Endothelial cell of umbilical vein (primary cell): Measurements from ENCODE around the gene OSBPL10. TPM values are rescaled to one million over a fixed set of nuclear protein-coding genes. Genes with fewer than 3 reads are reported as not detected.

ENCODE experiments used
- BruUV-seq: library from RNA; stranded (reverse); fragments of 400-500 nt; replicated peaks from 2 replicates; lab custom pipeline; 2021; lab: Mats Ljungman, UMichigan
- CTCF ChIA-PET: fragments of 300-600, 350-600 bp; sonication (Branson Sonifier 250); formaldehyde crosslinking; loops from one replicate; lab custom pipeline; 2021; ENCODE audit warnings: antibody characterized with exemption, inconsistent platforms; lab: Charles Lee
- POLR2A ChIA-PET: fragments of 300-600, 350-600 bp; sonication (Branson Sonifier 250); formaldehyde crosslinking; loops from one replicate; lab custom pipeline; 2021; ENCODE audit warnings: antibody characterized with exemption, inconsistent platforms; lab: Charles Lee
- DNase-seq: peaks from one replicate; pipeline ENCODE4 v3.0.0-alpha.2; 2011; ENCODE audit warnings: low read depth, low spot score
- FAIRE-seq: peaks from 2 replicates; lab custom pipeline; 2011; peaks lifted over from hg19 to GRCh38; lab: Jason Lieb, UNC
- H2AFZ ChIP-seq: 2 replicates; pipeline ENCODE4 v1.6.0; 2012; ENCODE audit warnings: low read depth, low read length, control low read depth, inconsistent platforms
- H3K27ac ChIP-seq: 2 replicates; pipeline ENCODE4 v1.5.1; 2011; ENCODE audit warnings: low read depth, mild to moderate bottlenecking, control low read depth, low read length, moderate library complexity; ENCODE audit not compliant: insufficient read depth
- H3K27me3 ChIP-seq, 2 experiments: 2 replicates each; pipeline versions ENCODE4 v1.6.0 to v1.6.1; 2011; ENCODE audit warnings: low read length in 2 of 2, mixed read lengths in 1 of 2; ENCODE audit not compliant: control insufficient read depth in 2 of 2, insufficient read depth in 2 of 2
- H3K36me3 ChIP-seq, 2 experiments: 2 replicates in 1 of 2; 3 replicates in 1 of 2; pipeline ENCODE4 v1.5.1; 2011; ENCODE audit warnings: low read length in 2 of 2, mild to moderate bottlenecking in 1 of 2, moderate library complexity in 1 of 2; ENCODE audit not compliant: control insufficient read depth in 2 of 2, insufficient read depth in 2 of 2; ENCODE audit errors: extremely low read depth in 1 of 2
- H3K4me1 ChIP-seq: 3 replicates; pipeline ENCODE4 v1.5.1; 2011; ENCODE audit warnings: mild to moderate bottlenecking, low read length; ENCODE audit not compliant: control insufficient read depth, insufficient read depth; ENCODE audit errors: extremely low read depth
- H3K4me2 ChIP-seq: 2 replicates; pipeline ENCODE4 v1.6.1; 2011; ENCODE audit warnings: low read length, control low read depth, mixed read lengths; ENCODE audit not compliant: insufficient read depth
- H3K4me3 ChIP-seq, 3 experiments: fragments of 200-600 bp in 1 of 3; sonication (generic), shearing (Covaris generic) in 1 of 3; replicated peaks in 1 of 3; 2 replicates each; pipeline ENCODE4 v1.5.1; 2011 to 2016; ENCODE audit warnings: control low read depth in 3 of 3, low read length in 3 of 3, mild to moderate bottlenecking in 2 of 3, inconsistent platforms in 1 of 3, low read depth in 1 of 3, moderate library complexity in 1 of 3; ENCODE audit not compliant: insufficient read depth in 1 of 3
- H3K79me2 ChIP-seq: 2 replicates; pipeline ENCODE4 v1.6.0; 2012; ENCODE audit warnings: low read length, inconsistent platforms; ENCODE audit not compliant: control insufficient read depth, insufficient read depth
- H3K9ac ChIP-seq: replicated peaks from 2 replicates; pipeline ENCODE3; 2011; ENCODE audit warnings: low read length, control low read depth; ENCODE audit not compliant: insufficient read depth; ENCODE audit errors: extremely low read depth
- H3K9me1 ChIP-seq: replicated peaks from 3 replicates; pipeline ENCODE4 v1.6.0; 2011; ENCODE audit warnings: mild to moderate bottlenecking, low read length; ENCODE audit not compliant: control insufficient read depth, insufficient read depth; ENCODE audit errors: extremely low read depth
- H3K9me3 ChIP-seq: replicated peaks from 2 replicates; pipeline ENCODE4 v1.5.1; 2012; ENCODE audit warnings: low read length, inconsistent platforms; ENCODE audit not compliant: control insufficient read depth, insufficient read depth
- H4K20me1 ChIP-seq: replicated peaks from 2 replicates; pipeline ENCODE3; 2011; ENCODE audit warnings: mild to moderate bottlenecking, low read length; ENCODE audit not compliant: control insufficient read depth, insufficient read depth; ENCODE audit errors: extremely low read depth
- EZH2 ChIP-seq: IDR thresholded peaks from 2 replicates; pipeline ENCODE4 v1.6.1; 2012; ENCODE audit warnings: borderline replicate concordance, low read depth, mild to moderate bottlenecking, moderate library complexity, low read length, inconsistent platforms; ENCODE audit not compliant: severe bottlenecking
- FOS ChIP-seq: IDR thresholded peaks from 2 replicates; pipeline ENCODE4 v1.6.1; 2011; ENCODE audit warnings: mild to moderate bottlenecking, low read length, moderate library complexity, borderline replicate concordance; ENCODE audit not compliant: insufficient read depth
- GATA2 ChIP-seq: IDR thresholded peaks from 2 replicates; pipeline ENCODE4 v1.7.0; 2011; ENCODE audit warnings: low read depth, mild to moderate bottlenecking, moderate library complexity, mixed read lengths, low read length; ENCODE audit not compliant: insufficient read length, insufficient read depth
- JUN ChIP-seq: IDR thresholded peaks from 2 replicates; pipeline ENCODE4 v1.6.1; 2011; ENCODE audit warnings: borderline replicate concordance, low read depth; ENCODE audit not compliant: insufficient read length, insufficient read depth
- MAX ChIP-seq: IDR thresholded peaks from 2 replicates; pipeline ENCODE4 v1.6.1; 2011; ENCODE audit not compliant: insufficient read depth, insufficient read length
- MYC ChIP-seq: IDR thresholded peaks from one replicate; pipeline ENCODE4 v1.6.1; 2011; ENCODE audit warnings: mild to moderate bottlenecking, low read depth, low read length
- POLR2A ChIP-seq: IDR thresholded peaks from 2 replicates; pipeline ENCODE4 v1.6.1; 2012; ENCODE audit warnings: low read depth, mild to moderate bottlenecking, control low read depth, low read length
- POLR2AphosphoS5 ChIP-seq: IDR thresholded peaks from 2 replicates; pipeline ENCODE4 v1.6.1; 2012; ENCODE audit warnings: low read depth, mild to moderate bottlenecking, control low read depth, low read length, moderate library complexity; ENCODE audit not compliant: insufficient read depth
- dilution Hi-C: fragments of 300-500 bp; cut with MboI; formaldehyde crosslinking; loops from one replicate; pipeline ENCODE4 v1.15.0; 2019; ENCODE audit warnings: low sequenced_read_pairs; ENCODE audit not compliant: extremely low pct_ligation_motif_present
- intact Hi-C: fragments of 100-400 bp; cut with micrococcal nuclease; formaldehyde crosslinking; loops from one replicate; pipeline ENCODE4 v1.10.0; 2022
- polyA plus RNA-seq, 4 experiments: library from polyadenylated mRNA; depleted of rRNA in 3 of 4; stranded (reverse) in 3 of 4; unstranded in 1 of 4; fragments of >200 nt; gene quantifications; 2 replicates each; pipeline versions ENCODE4 v1.2.1 to v1.2.3, GENCODE V29; 2011 to 2012; ENCODE audit warnings: missing spikeins in 1 of 4
- total RNA-seq: library from RNA; stranded (reverse); gene quantifications from 2 replicates; pipeline ENCODE4 v1.2.3, GENCODE V29; 2021
- TF ChIP-seq, protein P1 (sequence below), 2 donors: IDR thresholded peaks; 1 replicate in 1 of 2; 2 replicates in 1 of 2; pipeline ENCODE4 v1.5.1; 2011; ENCODE audit warnings: low read length in 2 of 2, mild to moderate bottlenecking in 2 of 2, moderate library complexity in 2 of 2, control low read depth in 1 of 2, inconsistent platforms in 1 of 2, low read depth in 1 of 2; ENCODE audit not compliant: insufficient read depth in 1 of 2; ENCODE audit errors: extremely low read depth in 1 of 2

Gene OSBPL10
- total and polyA plus RNA-seq, 2 donors (not counting 3 experiments of a cell fraction or from before 2014, with no cell fraction given): 10.8 to 47.6 TPM

DNA sequence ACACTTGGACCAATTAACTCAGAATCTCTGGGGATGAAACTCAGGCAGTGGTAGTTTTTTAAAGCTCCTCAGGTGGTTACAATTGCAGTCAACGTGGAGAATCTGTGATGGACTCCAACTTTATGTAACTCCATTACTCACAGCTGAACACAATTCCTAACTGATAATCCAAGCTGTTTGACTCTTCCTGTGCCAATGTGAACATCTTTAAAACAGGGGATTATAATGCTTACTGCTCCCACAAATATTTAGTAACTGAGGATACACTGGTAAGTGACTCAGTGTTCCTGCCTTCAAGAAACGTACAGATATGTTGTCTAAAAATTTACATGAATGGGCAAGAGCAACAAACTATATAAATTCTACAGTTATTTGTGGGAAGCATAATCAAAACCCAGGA is 85.6 kb downstream of the OSBPL10 start:
- Histone ChIP-seq H3K9me1 (no peaks in the 10 kb centered on the region), H2AFZ (no peak overlapping the region), H4K20me1 (no peaks in the 10 kb centered on the region), H3K4me3 (no peak overlapping the region), H3K4me1 (peaks cover 5% of the 10 kb centered on the region), H3K4me2 (no peak overlapping the region), H3K79me2 (no peaks in the 10 kb centered on the region), H3K27me3 (no peaks in the 10 kb centered on the region), H3K9ac (no peak overlapping the region), H3K27ac (no peak overlapping the region), H3K36me3 (no peaks in the 10 kb centered on the region), H3K9me3 (no peaks in the 10 kb centered on the region)
- intact Hi-C loops (no loop called here), dilution Hi-C loops (no loop called here)
- DNase-seq: no peak
- no peak for TF ChIP-seq JUN
- TF ChIP-seq POLR2A: no peak
- no peak for TF ChIP-seq GATA2
- TF ChIP-seq MAX: no peak
- no peak for TF ChIP-seq MYC
- TF ChIP-seq FOS: no peak
- TF ChIP-seq EZH2: no peak
- no peak for TF ChIP-seq POLR2AphosphoS5
- TF ChIP-seq, protein P1, sequence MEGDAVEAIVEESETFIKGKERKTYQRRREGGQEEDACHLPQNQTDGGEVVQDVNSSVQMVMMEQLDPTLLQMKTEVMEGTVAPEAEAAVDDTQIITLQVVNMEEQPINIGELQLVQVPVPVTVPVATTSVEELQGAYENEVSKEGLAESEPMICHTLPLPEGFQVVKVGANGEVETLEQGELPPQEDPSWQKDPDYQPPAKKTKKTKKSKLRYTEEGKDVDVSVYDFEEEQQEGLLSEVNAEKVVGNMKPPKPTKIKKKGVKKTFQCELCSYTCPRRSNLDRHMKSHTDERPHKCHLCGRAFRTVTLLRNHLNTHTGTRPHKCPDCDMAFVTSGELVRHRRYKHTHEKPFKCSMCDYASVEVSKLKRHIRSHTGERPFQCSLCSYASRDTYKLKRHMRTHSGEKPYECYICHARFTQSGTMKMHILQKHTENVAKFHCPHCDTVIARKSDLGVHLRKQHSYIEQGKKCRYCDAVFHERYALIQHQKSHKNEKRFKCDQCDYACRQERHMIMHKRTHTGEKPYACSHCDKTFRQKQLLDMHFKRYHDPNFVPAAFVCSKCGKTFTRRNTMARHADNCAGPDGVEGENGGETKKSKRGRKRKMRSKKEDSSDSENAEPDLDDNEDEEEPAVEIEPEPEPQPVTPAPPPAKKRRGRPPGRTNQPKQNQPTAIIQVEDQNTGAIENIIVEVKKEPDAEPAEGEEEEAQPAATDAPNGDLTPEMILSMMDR (IDR thresholded peaks at IDR 0.05; ENCODE audit: extremely low read depth in 1 of 2, insufficient read depth in 1 of 2, low read depth in 1 of 2, low read length in 2 of 2): no peak
- no TSS peak for BruUV-seq
- ChIA-PET POLR2A (no interaction called here), CTCF (interaction anchor here (1.2 kb wide), 1 partner anchor 13 kb away, joined by 3 read pairs; no protein-coding TSS in a partner anchor)
- no peak for FAIRE-seq
